GM19035 (cell line): ENCODE data around the gene ZNG1A.
"Not testable (repeated sequence)": the region's sequence is repeated elsewhere in the genome, so short reads cannot be mapped to it uniquely, and the experiment has no call there.

Experiments
- ATAC-seq: cut with Tn5 transposase; IDR thresholded peaks from one replicate; pipeline ENCODE4 v1.9.1; 2021; ENCODE audit not compliant: unreplicated experiment

The ZNG1A gene

GRCh38 chr9:98775-99174, 80.1 kb downstream of the ZNG1A start:
- not testable (repeated sequence) for ATAC-seq

GRCh38 chr9:94992-95391, 83.9 kb downstream of the ZNG1A start:
- not testable (repeated sequence) for ATAC-seq

GRCh38 chr9:94323-94722, 84.5 kb downstream of the ZNG1A start:
- ATAC-seq = not testable (repeated sequence)

GRCh38 chr9:93909-94308, 84.9 kb downstream of the ZNG1A start:
- ATAC-seq = not testable (repeated sequence)

GRCh38 chr9:90851-91250, 88.0 kb downstream of the ZNG1A start:
- ATAC-seq = not testable (repeated sequence)

GRCh38 chr9:88396-89037, 90.3 kb downstream of the ZNG1A start:
- peak; percentile 93 for ATAC-seq

GRCh38 chr9:87860-88259, 91.0 kb downstream of the ZNG1A start:
- ATAC-seq = not testable (repeated sequence)

- not testable (repeated sequence) for ATAC-seq
These were observed 91.8 kb downstream of the ZNG1A start for GRCh38 chr9:87105-87504.

GRCh38 chr9:86697-87096, 92.2 kb downstream of the ZNG1A start:
- ATAC-seq = not testable (repeated sequence)

GRCh38 chr9:82932-83689, 95.7 kb downstream of the ZNG1A start:
- not testable (repeated sequence) for ATAC-seq

GRCh38 chr9:78333-78732, 100.5 kb downstream of the ZNG1A start:
- ATAC-seq = not testable (repeated sequence)

- ATAC-seq = not testable (repeated sequence)
These were observed 102.5 kb downstream of the ZNG1A start for GRCh38 chr9:76389-76788.

- not testable (repeated sequence) for ATAC-seq
These were observed 104.8 kb downstream of the ZNG1A start for GRCh38 chr9:73900-74525.

GRCh38 chr9:73076-73899, 105.6 kb downstream of the ZNG1A start:
- not testable (repeated sequence) for ATAC-seq
